NCI-H345 treated with DMSO at 0.1 percent for 48 hours (cell line): Measurements from ENCODE around the gene UMAD1.

Source experiments
- DNase-seq: peaks from one replicate; lab custom pipeline; 2025; ENCODE audit not compliant: unreplicated experiment; lab: John Stamatoyannopoulos, UW

UMAD1 gene

GRCh38 chr7:7688310-7688709 lies 47.8 kb downstream of the UMAD1 start:
- no peak for DNase-seq

GRCh38 chr7:7688956-7689355 lies 48.4 kb downstream of the UMAD1 start:
- DNase-seq = no peak

- DNase-seq = no peak
Observed at GRCh38 chr7:7693881-7694280, 53.3 kb downstream of the UMAD1 start.

DNA sequence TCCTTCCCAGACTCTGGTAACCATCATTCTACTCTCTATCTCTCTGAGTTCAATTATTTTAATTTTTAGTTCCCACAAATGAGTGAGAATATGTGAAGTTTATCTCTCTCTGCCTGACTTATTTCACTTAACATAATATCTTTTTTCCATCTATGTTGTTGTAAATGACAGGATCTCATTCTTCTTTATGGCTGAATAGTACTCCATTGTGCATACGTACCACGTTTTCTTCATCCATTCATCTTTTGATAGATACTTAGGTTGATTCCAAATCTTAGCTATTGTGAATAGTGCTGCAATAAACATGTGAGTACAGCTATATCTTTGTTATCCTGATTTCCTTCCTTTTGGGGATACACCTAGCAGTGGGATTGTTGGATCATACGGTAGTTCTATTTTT lies 54.0 kb downstream of the UMAD1 start:
- DNase-seq = no peak

GRCh38 chr7:7695111-7695817 lies 54.7 kb downstream of the UMAD1 start:
- no peak for DNase-seq

DNA sequence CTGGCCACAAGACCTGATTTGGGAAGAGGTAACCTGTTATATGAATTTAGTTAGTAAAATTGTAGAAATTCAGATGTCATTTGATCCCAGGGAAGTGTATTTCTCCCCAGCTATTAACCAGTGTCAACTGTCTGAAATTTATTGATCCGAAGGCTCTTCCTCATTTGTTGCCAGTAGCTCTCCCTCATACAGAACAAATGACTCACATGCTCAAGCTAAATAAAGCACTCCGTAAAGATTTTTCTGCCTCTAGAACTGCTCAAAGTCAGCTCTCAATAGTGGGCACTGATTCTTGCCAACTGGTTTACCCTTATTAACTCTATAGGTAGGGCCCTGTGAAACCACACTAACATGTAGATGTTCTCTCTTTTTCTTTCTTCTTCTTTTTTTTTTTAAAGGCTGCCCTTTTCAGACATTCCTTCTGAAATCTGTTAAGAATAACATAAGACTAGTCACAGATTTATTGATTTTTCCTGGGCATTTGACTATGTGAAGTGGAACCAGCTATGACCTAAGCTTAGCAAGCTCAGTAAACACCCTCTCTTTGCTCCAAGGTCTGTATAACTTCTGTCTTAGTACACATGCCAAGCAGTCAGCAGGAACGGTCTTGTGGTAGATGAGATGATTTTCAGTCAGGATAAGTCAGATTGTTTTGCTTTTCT lies 56.0 kb downstream of the UMAD1 start:
- DNase-seq = no peak

GRCh38 chr7:7698930-7699329 lies 58.4 kb downstream of the UMAD1 start:
- no peak for DNase-seq

GRCh38 chr7:7699380-7699779 lies 58.8 kb downstream of the UMAD1 start:
- no peak for DNase-seq

DNA sequence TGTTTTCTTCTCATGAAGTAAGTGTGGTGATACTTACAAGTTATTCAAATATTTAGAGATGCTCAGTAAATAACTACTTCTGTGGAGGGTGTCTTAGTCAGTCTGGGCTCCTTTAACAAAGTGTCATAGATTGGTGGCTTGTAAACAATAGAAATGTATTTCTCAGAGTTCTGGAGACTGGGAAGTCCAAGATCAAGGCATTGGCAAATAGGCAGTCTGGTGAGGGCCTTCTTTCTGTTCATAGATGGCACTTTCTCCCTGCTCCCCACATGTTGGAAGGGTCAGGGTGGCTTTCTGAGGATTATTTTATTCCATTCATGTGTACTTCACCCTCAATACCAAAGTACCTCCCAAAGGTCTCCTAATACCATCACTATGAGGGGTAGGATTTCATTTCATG lies 59.4 kb downstream of the UMAD1 start:
- DNase-seq = no peak

DNA sequence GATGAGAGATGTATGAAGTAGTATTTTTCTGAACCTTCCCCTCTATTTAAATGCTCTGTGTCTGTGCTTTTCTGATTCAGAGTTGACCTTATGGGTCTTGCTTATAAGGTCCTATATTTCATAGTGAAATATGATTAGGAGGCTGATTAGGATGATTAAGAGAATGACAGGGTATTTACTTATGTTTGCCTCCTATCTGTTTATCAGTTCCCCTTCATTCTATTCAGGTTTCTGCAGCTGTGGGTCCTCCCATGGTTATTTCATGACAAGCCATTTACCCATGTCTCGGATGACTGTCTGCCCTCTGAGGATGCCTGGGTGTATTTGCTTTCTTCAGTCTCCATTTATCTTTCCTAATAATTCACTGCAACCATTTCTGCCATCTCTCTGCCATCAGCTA lies 61.0 kb downstream of the UMAD1 start:
- no peak for DNase-seq

DNA sequence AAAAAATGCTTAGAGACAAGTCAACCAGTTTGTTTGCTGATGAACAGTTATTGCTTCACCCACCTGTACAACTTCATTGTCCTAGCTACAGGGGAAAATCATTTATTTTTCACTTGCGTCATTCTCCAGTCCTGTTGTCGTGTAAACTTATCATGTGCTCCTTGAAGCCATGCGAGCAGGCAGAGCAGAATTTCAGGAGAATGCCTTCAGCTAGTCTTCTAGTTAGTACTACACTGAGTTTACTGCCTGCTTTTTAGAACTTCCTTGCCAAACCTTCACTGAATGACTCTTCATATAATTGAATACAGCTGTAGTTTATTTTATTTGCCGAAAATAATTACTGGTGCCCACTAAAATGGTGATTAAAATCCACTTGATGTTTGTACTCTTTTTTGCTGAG lies 62.3 kb downstream of the UMAD1 start:
- no peak for DNase-seq

DNA sequence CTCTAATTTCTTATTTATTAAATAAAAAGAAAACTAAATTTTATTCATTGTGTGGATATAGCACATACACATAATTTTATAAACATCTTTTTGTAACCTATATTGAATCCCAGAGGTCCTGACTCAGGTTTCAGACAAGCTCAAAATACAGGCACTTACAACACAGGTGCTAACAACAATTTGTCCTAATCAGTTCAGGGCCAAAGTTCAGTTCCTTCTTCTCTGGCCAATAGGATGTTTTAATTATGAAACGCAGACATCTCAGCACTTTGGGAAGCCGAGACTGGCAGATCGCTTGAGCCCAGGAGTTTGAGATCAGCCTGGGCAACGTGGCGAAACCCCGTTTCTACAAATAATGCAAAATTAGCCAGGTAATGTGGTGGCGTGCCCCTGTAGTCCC lies 62.9 kb downstream of the UMAD1 start:
- DNase-seq = no peak

GRCh38 chr7:7704867-7705266 lies 64.3 kb downstream of the UMAD1 start:
- DNase-seq = no peak

GRCh38 chr7:7705318-7705717 lies 64.8 kb downstream of the UMAD1 start:
- DNase-seq = no peak

- no peak for DNase-seq
Observed at GRCh38 chr7:7706101-7706511, 65.6 kb downstream of the UMAD1 start.

DNA sequence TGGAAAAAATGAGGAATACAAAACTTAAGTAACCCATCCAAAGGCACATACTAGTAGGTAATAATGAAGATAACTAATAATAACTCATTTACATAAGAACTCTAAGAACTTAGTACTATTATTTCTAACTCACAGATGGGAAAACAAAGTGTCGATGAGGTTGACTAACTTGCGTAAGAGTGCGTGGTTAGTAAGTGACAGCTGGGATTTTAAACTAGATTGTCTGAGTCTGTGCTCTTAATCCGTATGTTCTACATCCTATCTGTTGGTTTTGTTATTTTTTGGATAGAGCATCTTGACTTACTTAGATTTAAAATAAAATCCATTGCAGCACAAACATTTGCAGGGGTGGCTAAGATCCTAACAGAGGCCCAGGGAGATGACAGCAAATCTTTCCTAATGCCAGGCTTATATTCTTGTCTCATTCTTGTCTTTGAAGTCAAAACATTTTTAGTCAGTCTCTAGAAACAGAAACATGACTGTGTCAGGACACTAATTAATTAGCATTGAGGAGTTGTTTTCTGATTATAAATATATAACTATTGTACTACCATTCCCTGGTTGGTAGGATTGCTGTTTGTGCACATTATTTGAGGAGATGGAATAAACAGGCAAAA lies 66.1 kb downstream of the UMAD1 start:
- no peak for DNase-seq

- DNase-seq = no peak
Observed at GRCh38 chr7:7707246-7707645, 66.7 kb downstream of the UMAD1 start.

- DNase-seq = no peak
Observed at GRCh38 chr7:7707806-7708205, 67.3 kb downstream of the UMAD1 start.

DNA sequence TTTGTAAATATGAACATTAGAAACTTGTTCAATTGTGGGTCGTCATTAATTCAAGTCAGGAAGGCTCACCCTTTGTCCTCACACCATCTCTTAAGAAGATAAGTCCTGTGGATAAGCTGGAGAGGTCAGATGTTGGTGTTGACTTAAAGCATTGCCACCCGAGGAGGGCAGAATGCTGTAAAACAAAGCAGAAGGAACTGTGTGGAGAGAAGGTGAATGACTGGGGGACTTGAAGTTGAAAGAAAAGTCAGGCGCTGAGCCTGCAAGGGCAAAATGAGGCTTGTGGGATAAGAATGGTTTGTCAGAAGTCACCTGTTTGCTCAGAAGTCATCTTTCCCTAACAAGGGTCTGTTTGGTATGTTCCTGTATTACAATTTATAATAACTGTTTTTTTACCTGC lies 68.7 kb downstream of the UMAD1 start:
- no peak for DNase-seq

- no peak for DNase-seq
Observed at GRCh38 chr7:7710469-7710868, 69.9 kb downstream of the UMAD1 start.

- no peak for DNase-seq
Observed at GRCh38 chr7:7713730-7714129, 73.2 kb downstream of the UMAD1 start.

DNA sequence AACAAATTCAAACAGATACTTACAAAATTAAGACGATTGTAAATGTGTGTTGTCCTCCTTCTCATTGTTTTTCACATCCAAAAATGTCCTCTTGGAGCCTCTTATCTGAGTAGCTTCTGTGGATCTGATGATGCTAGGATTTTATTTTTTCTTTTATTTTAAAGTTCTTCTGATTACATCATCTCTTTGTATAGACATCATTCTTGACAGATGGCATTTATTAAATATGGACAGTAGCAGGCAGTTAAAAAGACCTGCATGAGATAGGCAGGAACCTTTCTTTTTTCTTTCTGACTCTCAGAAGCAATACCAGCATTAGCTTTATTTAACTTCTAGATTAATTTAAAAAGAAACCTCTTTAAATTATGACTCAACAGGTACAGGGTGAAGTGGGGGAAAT lies 77.9 kb downstream of the UMAD1 start, which contains the start of gene RPA3:
Gene RPA3 (minus strand): TSS at position 116 of the 400 bp plus-strand sequence. CDS start 78,189 bp downstream, outside the sequence.
- DNase-seq = no peak
